Mucosa of descending colon (tissue), 3 donors: ENCODE data around the gene MTMR3. TPM values are rescaled to one million over a fixed set of nuclear protein-coding genes. Genes with fewer than 3 reads are reported as not detected.

Source experiments
- ATAC-seq: fragments of 200-7000 bp; cut with Tn5 transposase; one replicate; pipeline ENCODE4 v1.9.1; 2020; ENCODE audit warnings: mild to moderate bottlenecking, moderate library complexity
- DNase-seq, 3 donors: peaks; one replicate each; pipeline ENCODE4 v3.0.0-alpha.2; 2020
- H3K36me3 ChIP-seq: fragments of 200-600 bp; one replicate; pipeline ENCODE4 v1.8.0; 2021; ENCODE audit warnings: low read depth, mild to moderate bottlenecking
- H3K4me1 ChIP-seq: fragments of 200-600 bp; one replicate; pipeline ENCODE4 v1.8.0; 2021; ENCODE audit warnings: low read depth, mild to moderate bottlenecking
- H3K4me3 ChIP-seq: fragments of 200-600 bp; one replicate; pipeline ENCODE4 v1.8.0; 2021; ENCODE audit warnings: mild to moderate bottlenecking
- H3K9me3 ChIP-seq: fragments of 200-600 bp; one replicate; pipeline ENCODE4 v1.8.0; 2021; ENCODE audit warnings: mild to moderate bottlenecking
- intact Hi-C, 2 donors: fragments of 100-400 bp; cut with DNase I in 1 of 2; cut with micrococcal nuclease in 1 of 2; formaldehyde crosslinking; loops; one replicate each; pipeline versions ENCODE4 v1.11.0 to v1.11.1; 2022; cut with DNase I, micrococcal nuclease
- total RNA-seq, 3 donors: library from RNA; stranded (reverse); fragmentation: NEBNext Ultra II Directional in 2 of 3; extraction: Animal tissue kit (Norgen Biotek cat#: 25700) in 2 of 3; gene quantifications; one replicate each; pipeline versions ENCODE4 v1.2.1 to v1.2.4, GENCODE V29; 2021 to 2023
- TF ChIP-seq, protein P1 (sequence below): fragments of 200-600 bp; IDR thresholded peaks from one replicate; pipeline ENCODE4 v1.8.0; 2022; ENCODE audit warnings: antibody characterized with exemption, mild to moderate bottlenecking
- donor health status: DM: no; HTN: no; CAD: no; lungs with moderate emphysema.
- donor health status: DM: no; HTN: no; CAD: no.
- donor health status: DM: no; HTN: yes; CAD: no.

MTMR3 gene
- total RNA-seq, 3 donors from 2014 or later: 47.7 to 59.8 (median 54.4) TPM

GRCh38 chr22:29890760-29891159, 7.8 kb downstream of the MTMR3 start:
- no peak for ATAC-seq
- Histone ChIP-seq H3K4me1 (peaks cover 1% of the 10 kb centered on the region), H3K4me3 (no peak overlapping the region), H3K9me3 (no peaks in the 10 kb centered on the region), H3K36me3 (no peaks in the 10 kb centered on the region)
- intact Hi-C loops: no loop called here
- TF ChIP-seq, protein P1, sequence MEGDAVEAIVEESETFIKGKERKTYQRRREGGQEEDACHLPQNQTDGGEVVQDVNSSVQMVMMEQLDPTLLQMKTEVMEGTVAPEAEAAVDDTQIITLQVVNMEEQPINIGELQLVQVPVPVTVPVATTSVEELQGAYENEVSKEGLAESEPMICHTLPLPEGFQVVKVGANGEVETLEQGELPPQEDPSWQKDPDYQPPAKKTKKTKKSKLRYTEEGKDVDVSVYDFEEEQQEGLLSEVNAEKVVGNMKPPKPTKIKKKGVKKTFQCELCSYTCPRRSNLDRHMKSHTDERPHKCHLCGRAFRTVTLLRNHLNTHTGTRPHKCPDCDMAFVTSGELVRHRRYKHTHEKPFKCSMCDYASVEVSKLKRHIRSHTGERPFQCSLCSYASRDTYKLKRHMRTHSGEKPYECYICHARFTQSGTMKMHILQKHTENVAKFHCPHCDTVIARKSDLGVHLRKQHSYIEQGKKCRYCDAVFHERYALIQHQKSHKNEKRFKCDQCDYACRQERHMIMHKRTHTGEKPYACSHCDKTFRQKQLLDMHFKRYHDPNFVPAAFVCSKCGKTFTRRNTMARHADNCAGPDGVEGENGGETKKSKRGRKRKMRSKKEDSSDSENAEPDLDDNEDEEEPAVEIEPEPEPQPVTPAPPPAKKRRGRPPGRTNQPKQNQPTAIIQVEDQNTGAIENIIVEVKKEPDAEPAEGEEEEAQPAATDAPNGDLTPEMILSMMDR: no peak
- no peak for DNase-seq

DNA sequence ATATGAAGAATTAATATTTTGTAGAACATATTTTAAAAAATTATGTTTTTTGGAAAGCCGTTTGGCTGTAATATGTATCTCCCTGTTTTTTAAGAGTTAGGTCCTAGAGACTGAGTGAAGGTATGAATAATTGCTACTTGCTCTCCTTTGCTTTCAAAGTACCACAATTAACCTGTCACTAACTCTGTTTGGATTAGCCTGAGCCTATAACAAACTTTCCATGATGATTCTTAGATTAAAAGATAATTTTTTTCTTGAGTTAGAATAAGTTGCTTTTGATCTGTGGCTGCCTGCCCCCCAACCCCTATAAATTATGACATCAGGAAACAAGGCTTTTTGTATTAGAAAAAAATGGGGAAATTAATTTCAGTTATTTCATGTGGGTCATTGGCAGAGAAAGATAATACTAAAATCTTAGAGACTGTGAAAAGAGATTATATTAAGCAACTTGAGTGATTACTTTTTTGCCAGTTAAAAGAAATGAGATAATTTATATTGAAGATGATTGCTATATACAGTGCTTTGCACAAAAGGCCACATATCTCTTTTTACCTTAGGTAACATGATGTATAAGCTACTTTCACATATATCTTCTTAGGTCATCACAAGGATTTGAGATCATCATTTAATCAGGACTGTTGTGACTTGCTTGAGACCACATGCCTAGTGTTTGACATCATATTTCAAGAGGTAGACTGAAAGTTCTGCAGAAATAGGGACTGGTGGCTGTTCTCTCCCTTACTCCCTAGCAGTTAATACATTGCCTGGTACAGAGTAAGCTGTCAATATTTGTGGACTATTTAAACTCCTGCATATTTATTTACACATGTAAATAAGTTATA, 9.6 kb downstream of the MTMR3 start:
- DNase-seq (no peak), ATAC-seq (no peak)
- TF ChIP-seq, protein P1: no peak
- Histone ChIP-seq H3K36me3 (no peaks in the 10 kb centered on the region), H3K4me3 (no peak overlapping the region), H3K4me1 (no peaks in the 10 kb centered on the region), H3K9me3 (no peaks in the 10 kb centered on the region)
- intact Hi-C loops: no loop called here

DNA sequence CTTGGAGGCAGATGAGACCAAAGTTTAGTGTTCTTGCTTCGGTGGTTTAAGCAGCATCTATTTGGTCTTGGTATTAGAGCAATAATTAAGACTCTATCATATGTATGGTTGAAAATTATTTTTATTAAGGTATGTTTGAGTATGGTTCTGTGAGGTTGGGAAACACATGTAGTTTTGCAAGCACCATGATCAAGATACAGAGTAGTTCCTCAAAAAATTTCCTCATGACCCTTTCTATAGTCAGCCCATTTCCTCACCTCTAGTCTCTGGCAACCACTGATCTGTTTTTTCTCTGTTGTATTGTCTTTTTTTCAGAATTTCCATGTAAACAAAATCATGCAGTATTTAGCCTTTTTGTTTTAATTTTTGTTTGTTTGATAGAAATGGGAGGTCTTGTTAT, 18.4 kb downstream of the MTMR3 start:
- H3K4me3 ChIP-seq: no peak overlapping the region
- intact Hi-C loops: no loop called here
- TF ChIP-seq, protein P1: no peak
- ATAC-seq (no peak), DNase-seq (no peak)
- no peaks in the 10 kb centered on the region for H3K36me3 ChIP-seq
- H3K4me1 ChIP-seq: peaks cover 13% of the 10 kb centered on the region
- H3K9me3 ChIP-seq: no peaks in the 10 kb centered on the region

- no peaks in the 10 kb centered on the region for H3K36me3 ChIP-seq
- intact Hi-C loops: no loop called here
- peaks cover 26% of the 10 kb centered on the region for H3K4me1 ChIP-seq
- no peak overlapping the region for H3K4me3 ChIP-seq
- TF ChIP-seq, protein P1: no peak
- H3K9me3 ChIP-seq: no peaks in the 10 kb centered on the region
- ATAC-seq: no peak
- no peak for DNase-seq
These were observed 20.4 kb downstream of the MTMR3 start for GRCh38 chr22:29903371-29903770.

GRCh38 chr22:29904020-29904419, 21.0 kb downstream of the MTMR3 start:
- no peak for ATAC-seq
- Histone ChIP-seq H3K4me1 (peaks cover 26% of the 10 kb centered on the region), H3K36me3 (no peaks in the 10 kb centered on the region), H3K4me3 (no peak overlapping the region), H3K9me3 (no peaks in the 10 kb centered on the region)
- intact Hi-C loops: no loop called here
- TF ChIP-seq, protein P1: no peak
- DNase-seq: no peak
